ENCODE data around the gene OLR1. TPM values are rescaled to one million over a fixed set of nuclear protein-coding genes. Genes with fewer than 3 reads are reported as not detected.

OLR1 gene
- total and polyA plus RNA-seq, 2 of the 4 experiments (the other 2 are of a cell fraction), result 3.2 to 4.1 TPM

DNA sequence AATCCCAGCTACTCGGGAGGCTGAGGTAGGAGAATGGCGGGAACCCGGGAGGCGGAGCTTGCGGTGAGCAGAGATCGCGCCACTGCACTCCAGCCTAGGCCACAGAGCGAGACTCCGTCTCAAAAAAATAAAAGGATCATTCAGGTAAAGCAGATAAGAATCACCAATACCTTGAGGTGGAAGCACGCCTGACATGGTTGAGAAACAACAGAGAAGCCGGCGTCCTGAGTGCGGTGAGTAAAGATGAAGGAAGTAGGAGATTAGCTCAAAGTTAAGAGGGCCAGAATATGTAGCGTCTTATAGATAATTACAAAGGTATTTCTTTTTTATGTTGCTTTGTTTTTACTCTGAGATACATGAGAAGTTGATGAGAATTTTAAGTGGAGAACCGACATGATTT is 56.6 kb downstream of the OLR1 start:
- POLR2A ChIA-PET (ENCODE audit: unreplicated experiment), result no interaction called here
- no peak for ATAC-seq (ENCODE audit: low read depth)
- dilution Hi-C loops (cut with HindIII; ENCODE audit: low sequenced_read_pairs, unreplicated experiment), result no loop called here

More for the DNA sequence above, 56.6 kb downstream of the OLR1 start:
- H3K4ac ChIP-seq (ENCODE audit: low read depth, low read length), result no peak overlapping the region
- no peak overlapping the region for H2AK5ac ChIP-seq (ENCODE audit: low read depth, low read length)
- CTCF ChIA-PET, result no interaction called here
- no peak overlapping the region for H2AFZ ChIP-seq (replicated peaks; ENCODE audit: low read length, poor library complexity)
- H3K4me2 ChIP-seq (ENCODE audit: low read depth, low read length), result no peak overlapping the region
- no peak overlapping the region for H4K91ac ChIP-seq (ENCODE audit: insufficient read depth, low read depth, low read length)
- no peak overlapping the region for H3K4me3 ChIP-seq (ENCODE audit: insufficient read depth, low read depth, low read length)
- H3K79me1 ChIP-seq (ENCODE audit: low read depth in 1 of 2, low read length in 2 of 2), result no peaks in the 10 kb centered on the region
- 96% methylated on average over 8 of the region's 15 CpGs; no CpG with 5 or more reads in 1 of the 2 experiments for WGBS, 2 experiments (ENCODE audit: extremely low coverage in 2 of 2, insufficient read length in 1 of 2)
- H4K5ac ChIP-seq (ENCODE audit: low read depth, low read length), result no peak overlapping the region
- H3K36me3 ChIP-seq (ENCODE audit: control insufficient read depth, insufficient read depth, low read length), result no peaks in the 10 kb centered on the region
- BruUV-seq (replicated peaks), result no TSS peak
- TF ChIP-seq, protein P1, sequence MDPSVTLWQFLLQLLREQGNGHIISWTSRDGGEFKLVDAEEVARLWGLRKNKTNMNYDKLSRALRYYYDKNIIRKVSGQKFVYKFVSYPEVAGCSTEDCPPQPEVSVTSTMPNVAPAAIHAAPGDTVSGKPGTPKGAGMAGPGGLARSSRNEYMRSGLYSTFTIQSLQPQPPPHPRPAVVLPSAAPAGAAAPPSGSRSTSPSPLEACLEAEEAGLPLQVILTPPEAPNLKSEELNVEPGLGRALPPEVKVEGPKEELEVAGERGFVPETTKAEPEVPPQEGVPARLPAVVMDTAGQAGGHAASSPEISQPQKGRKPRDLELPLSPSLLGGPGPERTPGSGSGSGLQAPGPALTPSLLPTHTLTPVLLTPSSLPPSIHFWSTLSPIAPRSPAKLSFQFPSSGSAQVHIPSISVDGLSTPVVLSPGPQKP (IDR thresholded peaks at IDR 0.05; ENCODE audit: borderline replicate concordance, low read depth, low read length), result no peak
- TF ChIP-seq FOS (IDR thresholded peaks at IDR 0.05; ENCODE audit: low read depth, low read length), result no peak
- TF ChIP-seq RFX5 (IDR thresholded peaks at IDR 0.05; ENCODE audit: low read depth, low read length), result no peak
- no peak for TF ChIP-seq MXI1 (IDR thresholded peaks at IDR 0.05; ENCODE audit: borderline replicate concordance, low read depth, low read length)
- no peak for TF ChIP-seq RAD21 (IDR thresholded peaks at IDR 0.05; ENCODE audit: low read length)
- TF ChIP-seq, protein P2, sequence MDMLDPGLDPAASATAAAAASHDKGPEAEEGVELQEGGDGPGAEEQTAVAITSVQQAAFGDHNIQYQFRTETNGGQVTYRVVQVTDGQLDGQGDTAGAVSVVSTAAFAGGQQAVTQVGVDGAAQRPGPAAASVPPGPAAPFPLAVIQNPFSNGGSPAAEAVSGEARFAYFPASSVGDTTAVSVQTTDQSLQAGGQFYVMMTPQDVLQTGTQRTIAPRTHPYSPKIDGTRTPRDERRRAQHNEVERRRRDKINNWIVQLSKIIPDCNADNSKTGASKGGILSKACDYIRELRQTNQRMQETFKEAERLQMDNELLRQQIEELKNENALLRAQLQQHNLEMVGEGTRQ (IDR thresholded peaks at IDR 0.05; ENCODE audit: low read depth, low read length), result no peak
- no peak for TF ChIP-seq MAZ (IDR thresholded peaks at IDR 0.05; ENCODE audit: borderline replicate concordance, low read depth, low read length)
- TF ChIP-seq RCOR1 (IDR thresholded peaks at IDR 0.05; ENCODE audit: insufficient replicate concordance, low read length), result no peak
- peaks cover 3% of the 10 kb centered on the region for H3K9me3 ChIP-seq (ENCODE audit: control insufficient read depth, insufficient read depth, low read length)
- no peak overlapping the region for H2BK120ac ChIP-seq (ENCODE audit: low read depth, low read length)
- H2BK15ac ChIP-seq (ENCODE audit: low read depth, low read length), result no peak overlapping the region
- intact Hi-C loops (cut with micrococcal nuclease), result no loop called here
- H3K9me1 ChIP-seq (ENCODE audit: insufficient read depth, low read length), result no peaks in the 10 kb centered on the region
- no peak overlapping the region for H4K8ac ChIP-seq (ENCODE audit: low read depth in 2 of 2, low read length in 2 of 2)
- no peak overlapping the region for H3K27ac ChIP-seq (ENCODE audit: insufficient read depth, low read length)
- in situ Hi-C loops (cut with MboI; ENCODE audit: low sequenced_read_pairs), result no loop called here
- no peaks in the 10 kb centered on the region for H4K20me1 ChIP-seq (ENCODE audit: insufficient read depth, low read length)
- H2AK9ac ChIP-seq (replicated peaks; ENCODE audit: low read depth, low read length, poor library complexity), result no peak overlapping the region
- no peak overlapping the region for H3K56ac ChIP-seq (ENCODE audit: extremely low read depth, insufficient read depth, low read length)
- H3K23ac ChIP-seq (ENCODE audit: low read depth, low read length), result no peak overlapping the region
- DNase-seq, result no peak
- H3K9ac ChIP-seq (ENCODE audit: low read depth, low read length), result no peak overlapping the region
- no peaks in the 10 kb centered on the region for H3K27me3 ChIP-seq (ENCODE audit: control insufficient read depth, insufficient read depth, low read length)
- H2BK5ac ChIP-seq (ENCODE audit: low read depth, low read length, poor library complexity, severe bottlenecking), result no peak overlapping the region
- no peak overlapping the region for H3K18ac ChIP-seq (ENCODE audit: low read depth, low read length)
- no peak overlapping the region for H3K14ac ChIP-seq (replicated peaks; ENCODE audit: low read depth, low read length)
- H3K4me1 ChIP-seq (ENCODE audit: control insufficient read depth, insufficient read depth, low read length), result no peaks in the 10 kb centered on the region
- H2BK20ac ChIP-seq (ENCODE audit: low read depth, low read length), result no peak overlapping the region

Measured in IMR-90 (cell line).